H9 (cell line): ENCODE data around the gene LRRC74B. TPM values are rescaled to one million over a fixed set of nuclear protein-coding genes. Genes with fewer than 3 reads are reported as not detected.

Experiments used
- DNase-seq: peaks from one replicate; pipeline ENCODE4 v3.0.0-alpha.2; 2017
- H2AFZ ChIP-seq: one replicate; pipeline ENCODE4 v1.6.1; 2013; ENCODE audit warnings: mild to moderate bottlenecking, low read length, control low read depth, moderate library complexity
- H2AK5ac ChIP-seq: 2 replicates; pipeline ENCODE4 v1.6.1; 2013; ENCODE audit warnings: low read length, control low read depth, mixed read lengths; ENCODE audit not compliant: insufficient read length
- H2BK120ac ChIP-seq: one replicate; pipeline ENCODE4 v1.6.1; 2013; ENCODE audit warnings: low read depth, mild to moderate bottlenecking, low read length, control low read depth, inconsistent platforms; ENCODE audit not compliant: poor library complexity, severe bottlenecking
- H2BK12ac ChIP-seq: 2 replicates; pipeline ENCODE4 v1.6.1; 2013; ENCODE audit warnings: low read length, control low read depth, mixed read lengths, low read depth; ENCODE audit not compliant: insufficient read length
- H2BK15ac ChIP-seq: 2 replicates; pipeline ENCODE4 v1.6.1; 2013; ENCODE audit warnings: low read depth, low read length, control low read depth
- H2BK20ac ChIP-seq: one replicate; pipeline ENCODE4 v1.6.1; 2013; ENCODE audit warnings: low read depth, mild to moderate bottlenecking, low read length, control low read depth, inconsistent platforms; ENCODE audit not compliant: poor library complexity, severe bottlenecking
- H2BK5ac ChIP-seq: 2 replicates; pipeline ENCODE4 v1.6.1; 2013; ENCODE audit warnings: low read length, control low read depth, mixed read lengths; ENCODE audit not compliant: insufficient read length
- H3K14ac ChIP-seq: 2 replicates; pipeline ENCODE4 v1.6.1; 2013; ENCODE audit warnings: low read length, control low read depth; ENCODE audit not compliant: insufficient read depth
- H3K18ac ChIP-seq: 2 replicates; pipeline ENCODE4 v1.6.1; 2013; ENCODE audit warnings: low read depth, mild to moderate bottlenecking, mixed read lengths, low read length, control low read depth; ENCODE audit not compliant: insufficient read length
- H3K23ac ChIP-seq: 2 replicates; pipeline ENCODE4 v1.6.1; 2013; ENCODE audit warnings: low read length, control low read depth, mixed read lengths, low read depth; ENCODE audit not compliant: insufficient read length
- H3K23me2 ChIP-seq: 2 replicates; pipeline ENCODE4 v1.6.1; 2013; ENCODE audit warnings: low read depth, mild to moderate bottlenecking, mixed read lengths, low read length, control low read depth; ENCODE audit not compliant: insufficient read length, poor library complexity, severe bottlenecking
- H3K27ac ChIP-seq: 2 replicates; pipeline ENCODE4 v1.5.1; 2013; ENCODE audit warnings: low read length, control low read depth, mixed read lengths, low read depth; ENCODE audit not compliant: insufficient read length
- H3K27me3 ChIP-seq: 2 replicates; pipeline ENCODE4 v1.6.1; 2013; ENCODE audit warnings: low read length, control low read depth, inconsistent platforms; ENCODE audit not compliant: insufficient read depth
- H3K4ac ChIP-seq: 2 replicates; pipeline ENCODE4 v1.6.1; 2013; ENCODE audit warnings: low read depth, mild to moderate bottlenecking, control low read depth, inconsistent platforms, low read length, moderate library complexity
- H3K4me1 ChIP-seq: 2 replicates; pipeline ENCODE4 v1.6.1; 2013; ENCODE audit warnings: low read length, control low read depth, inconsistent platforms; ENCODE audit not compliant: insufficient read depth
- H3K4me2 ChIP-seq: 2 replicates; pipeline ENCODE4 v1.6.1; 2013; ENCODE audit warnings: low read length, control low read depth, mixed read lengths; ENCODE audit not compliant: insufficient read length, insufficient read depth
- H3K56ac ChIP-seq: 2 replicates; pipeline ENCODE4 v1.6.1; 2013; ENCODE audit warnings: low read depth, mild to moderate bottlenecking, mixed read lengths, low read length, control low read depth; ENCODE audit not compliant: insufficient read length
- H3K79me1 ChIP-seq: 2 replicates; pipeline ENCODE4 v1.6.1; 2013; ENCODE audit warnings: low read depth, mild to moderate bottlenecking, moderate library complexity, low read length, control low read depth, inconsistent platforms; ENCODE audit not compliant: insufficient read depth, poor library complexity, severe bottlenecking
- H3K79me2 ChIP-seq: 2 replicates; pipeline ENCODE4 v1.6.1; 2013; ENCODE audit warnings: low read length, control low read depth, inconsistent platforms; ENCODE audit not compliant: insufficient read depth
- H3K9ac ChIP-seq: 2 replicates; pipeline ENCODE4 v1.6.1; 2013; ENCODE audit warnings: low read length, control low read depth, mixed read lengths; ENCODE audit not compliant: insufficient read length; ENCODE audit errors: extremely low read depth
- H3K9me3 ChIP-seq: one replicate; pipeline ENCODE4 v1.6.1; 2013; ENCODE audit warnings: low read depth, low read length, inconsistent platforms; ENCODE audit not compliant: control insufficient read depth
- H3T11ph ChIP-seq: one replicate; pipeline ENCODE4 v1.6.1; 2013; ENCODE audit warnings: mild to moderate bottlenecking, low read length, control low read depth, inconsistent platforms
- H4K20me1 ChIP-seq: one replicate; pipeline ENCODE4 v1.6.1; 2013; ENCODE audit not compliant: control insufficient read depth, insufficient read length, insufficient read depth
- H4K5ac ChIP-seq: 2 replicates; pipeline ENCODE4 v1.6.1; 2013; ENCODE audit warnings: low read depth, mild to moderate bottlenecking, mixed read lengths, low read length, control low read depth; ENCODE audit not compliant: insufficient read length
- H4K8ac ChIP-seq: replicated peaks from 2 replicates; pipeline ENCODE4 v1.6.1; 2013; ENCODE audit warnings: low read length, control low read depth, mixed read lengths, low read depth; ENCODE audit not compliant: insufficient read length
- H4K91ac ChIP-seq: 2 replicates; pipeline ENCODE4 v1.6.1; 2013; ENCODE audit warnings: low read depth, mild to moderate bottlenecking, moderate library complexity, mixed read lengths, low read length, control low read depth; ENCODE audit not compliant: insufficient read length
- H3K27ac Mint-ChIP-seq, 3 experiments: 2 replicates in 2 of 3; 3 replicates in 1 of 3; pipeline ENCODE4 v1.8.0; 2020 to 2021; ENCODE audit warnings: mixed read lengths in 3 of 3, mild to moderate bottlenecking in 1 of 3, moderate library complexity in 1 of 3
- H3K27me3 Mint-ChIP-seq: 2 replicates; pipeline ENCODE4 v1.8.0; 2021; ENCODE audit warnings: low read depth, mild to moderate bottlenecking, moderate library complexity, mixed read lengths
- H3K36me3 Mint-ChIP-seq, 3 experiments: 2 replicates in 2 of 3; 3 replicates in 1 of 3; pipeline ENCODE4 v1.8.0; 2020 to 2021; ENCODE audit warnings: low read depth in 3 of 3, mixed read lengths in 3 of 3; ENCODE audit not compliant: insufficient read depth in 1 of 3
- H3K4me1 Mint-ChIP-seq, 2 experiments: 2 replicates each; pipeline ENCODE4 v1.8.0; 2020; ENCODE audit warnings: mixed read lengths in 2 of 2
- H3K4me3 Mint-ChIP-seq, 2 experiments: 2 replicates in 1 of 2; 3 replicates in 1 of 2; pipeline ENCODE4 v1.8.0; 2020 to 2021; ENCODE audit warnings: mild to moderate bottlenecking in 2 of 2, mixed read lengths in 2 of 2, moderate library complexity in 1 of 2
- H3K9me3 Mint-ChIP-seq, 2 experiments: 2 replicates in 1 of 2; 3 replicates in 1 of 2; pipeline ENCODE4 v1.8.0; 2020; ENCODE audit warnings: mild to moderate bottlenecking in 2 of 2, mixed read lengths in 2 of 2, moderate library complexity in 1 of 2
- CTCF ChIP-seq: fragments of 200-600 bp; sonication (generic); conservative IDR thresholded peaks from 3 replicates; pipeline ENCODE4 v1.8.0; 2021; ENCODE audit warnings: antibody characterized with exemption, mild to moderate bottlenecking
- WGBS: extraction: QIAGEN DNeasy Blood & Tissue Kit; methylation state at CpG from one replicate; pipeline ENCODE4 v1.1.7; 2013; ENCODE audit warnings: missing lambda C conversion rate, low lambda C conversion rate, mixed read lengths; ENCODE audit not compliant: insufficient read length; ENCODE audit errors: extremely low coverage; 5-methylcytosine and 5-hydroxymethylcytosine counted together
- total RNA-seq: library from RNA; stranded (reverse); gene quantifications from 2 replicates; pipeline ENCODE4 v1.2.1, GENCODE V29; 2021

The LRRC74B gene
- total RNA-seq, 1 experiment from 2014 or later, result not detected

GRCh38 chr22:21014202-21014725, 31.5 kb upstream of the LRRC74B start:
- Histone ChIP-seq H3K4me1 (peaks cover 3% of the 10 kb centered on the region; the same call in 1 of the 2 replicates), H3K9me3 (no peaks in the 10 kb centered on the region), H4K20me1 (no peaks in the 10 kb centered on the region), H3K18ac (no peak overlapping the region), H3K4ac (no peak overlapping the region), H3K27me3 (no peaks in the 10 kb centered on the region), H2BK20ac (no peak overlapping the region), H2BK5ac (no peak overlapping the region), H2BK120ac (no peak overlapping the region), H3K23ac (no peak overlapping the region), H3K9ac (no peak overlapping the region), H3K56ac (no peak overlapping the region), H3K4me2 (peak overlapping the region; percentile 39), H4K8ac (no peak overlapping the region), H4K5ac (no peak overlapping the region), H3K23me2 (peaks cover 7% of the 10 kb centered on the region), H2BK12ac (no peak overlapping the region), H2AFZ (no peak overlapping the region), H3K14ac (no peak overlapping the region), H3K79me2 (no peaks in the 10 kb centered on the region), H2BK15ac (no peak overlapping the region), H3T11ph (no peak overlapping the region), H2AK5ac (no peak overlapping the region), H3K27ac (no peak overlapping the region), H4K91ac (no peak overlapping the region), H3K79me1 (no peaks in the 10 kb centered on the region)
- Mint-ChIP-seq H3K36me3 (no peaks in the 10 kb centered on the region), H3K4me1 (peaks cover 31 to 50% of the 10 kb centered on the region in 2 experiments), H3K4me3 (peak overlapping the region; percentile 80 to 95), H3K9me3 (0 out of 5 replicates have a peak, but pooled peaks cover 0 to under 1% of the 10 kb centered on the region in 2 experiments), H3K27me3 (peaks cover 52% of the 10 kb centered on the region), H3K27ac (peak overlapping the region in 2 of 3 experiments; percentile 97; a peak in 4 of 7 replicates)
- DNase-seq, result peak; percentile 98
- no CpG with 5 or more reads among the region's 40 CpGs for WGBS
- no peak for TF ChIP-seq CTCF
